ENCODE measurements around the gene SHROOM2. TPM values are rescaled to one million over a fixed set of nuclear protein-coding genes. Genes with fewer than 3 reads are reported as not detected.

Gene SHROOM2
- total RNA-seq, 1 experiment from 2014 or later = 13.9 TPM

DNA sequence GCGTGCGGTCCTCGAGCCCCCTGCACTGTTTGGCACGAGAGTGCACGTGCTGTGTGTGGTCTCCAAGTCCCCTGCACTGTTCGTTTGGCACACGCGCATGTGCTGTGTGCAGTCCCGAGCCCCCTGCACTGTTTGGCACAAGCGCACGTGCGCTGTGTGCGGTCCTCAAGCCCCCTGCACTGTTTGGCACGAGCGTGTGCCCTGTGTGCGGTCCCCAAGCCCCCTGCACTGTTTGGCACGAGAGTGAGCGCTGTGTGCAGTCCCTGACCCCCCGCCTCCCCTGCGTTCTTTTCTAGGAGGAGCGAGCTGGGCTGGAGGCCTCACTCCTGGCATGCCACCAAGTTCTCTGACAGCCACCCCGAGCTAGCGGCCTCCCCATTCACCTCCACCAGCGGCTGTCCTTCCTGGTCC, 104.5 kb downstream of the SHROOM2 start:
- no peak overlapping the region for H2BK15ac ChIP-seq (ENCODE audit: low read depth, low read length)
- no peak overlapping the region for H2BK20ac ChIP-seq (ENCODE audit: low read depth, low read length, poor library complexity, severe bottlenecking)
- H4K20me1 ChIP-seq (ENCODE audit: control insufficient read depth, insufficient read depth, insufficient read length) = no peaks in the 10 kb centered on the region
- no peaks in the 10 kb centered on the region for H3K79me2 ChIP-seq (ENCODE audit: insufficient read depth, low read length)
- Mint-ChIP-seq H3K4me3 (no peak overlapping the region), H3K27ac (no peak overlapping the region), H3K36me3 (ENCODE audit: insufficient read depth in 1 of 3, low read depth in 3 of 3) (peaks cover 19 to 29% (median 29%) of the 10 kb centered on the region in 3 experiments; a peak in 6 of 7 replicates), H3K9me3 (peaks cover 14 to 42% of the 10 kb centered on the region in 2 experiments), H3K27me3 (ENCODE audit: low read depth) (no peaks in the 10 kb centered on the region; the same call in none of the 2 replicates), H3K4me1 (peaks cover 4 to 6% of the 10 kb centered on the region in 2 experiments)
- no peak overlapping the region for H3K4ac ChIP-seq (ENCODE audit: low read depth, low read length)
- H3K14ac ChIP-seq (ENCODE audit: insufficient read depth, low read length) = no peak overlapping the region; the same call in 1 of the 2 replicates
- H3K27me3 ChIP-seq (ENCODE audit: insufficient read depth, low read length) = no peaks in the 10 kb centered on the region
- H2AFZ ChIP-seq (ENCODE audit: low read length) = no peak overlapping the region
- no peak overlapping the region for H3K23ac ChIP-seq (ENCODE audit: insufficient read length, low read depth, low read length)
- TF ChIP-seq, protein P1, sequence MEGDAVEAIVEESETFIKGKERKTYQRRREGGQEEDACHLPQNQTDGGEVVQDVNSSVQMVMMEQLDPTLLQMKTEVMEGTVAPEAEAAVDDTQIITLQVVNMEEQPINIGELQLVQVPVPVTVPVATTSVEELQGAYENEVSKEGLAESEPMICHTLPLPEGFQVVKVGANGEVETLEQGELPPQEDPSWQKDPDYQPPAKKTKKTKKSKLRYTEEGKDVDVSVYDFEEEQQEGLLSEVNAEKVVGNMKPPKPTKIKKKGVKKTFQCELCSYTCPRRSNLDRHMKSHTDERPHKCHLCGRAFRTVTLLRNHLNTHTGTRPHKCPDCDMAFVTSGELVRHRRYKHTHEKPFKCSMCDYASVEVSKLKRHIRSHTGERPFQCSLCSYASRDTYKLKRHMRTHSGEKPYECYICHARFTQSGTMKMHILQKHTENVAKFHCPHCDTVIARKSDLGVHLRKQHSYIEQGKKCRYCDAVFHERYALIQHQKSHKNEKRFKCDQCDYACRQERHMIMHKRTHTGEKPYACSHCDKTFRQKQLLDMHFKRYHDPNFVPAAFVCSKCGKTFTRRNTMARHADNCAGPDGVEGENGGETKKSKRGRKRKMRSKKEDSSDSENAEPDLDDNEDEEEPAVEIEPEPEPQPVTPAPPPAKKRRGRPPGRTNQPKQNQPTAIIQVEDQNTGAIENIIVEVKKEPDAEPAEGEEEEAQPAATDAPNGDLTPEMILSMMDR (conservative IDR thresholded peaks at IDR 0.05) = no peak
- no CpG with 5 or more reads among the region's 24 CpGs for WGBS (ENCODE audit: extremely low coverage, insufficient read length, low lambda C conversion rate)
- no peaks in the 10 kb centered on the region for H3K9me3 ChIP-seq (ENCODE audit: control insufficient read depth, low read depth, low read length)
- H3K18ac ChIP-seq (ENCODE audit: insufficient read length, low read depth, low read length) = no peak overlapping the region
- H2BK120ac ChIP-seq (ENCODE audit: low read depth, low read length, poor library complexity, severe bottlenecking) = no peak overlapping the region
- no peak overlapping the region for H3K4me2 ChIP-seq (ENCODE audit: insufficient read depth, insufficient read length, low read length)
- no peak overlapping the region for H2AK5ac ChIP-seq (ENCODE audit: insufficient read length, low read length)
- H3K9ac ChIP-seq (ENCODE audit: extremely low read depth, insufficient read length, low read length) = no peak overlapping the region
- no peaks in the 10 kb centered on the region for H3K4me1 ChIP-seq (ENCODE audit: insufficient read depth, low read length)
- H3K79me1 ChIP-seq (ENCODE audit: insufficient read depth, low read depth, low read length, poor library complexity, severe bottlenecking) = no peaks in the 10 kb centered on the region
- H3T11ph ChIP-seq (ENCODE audit: low read length) = no peak overlapping the region
- H4K8ac ChIP-seq (replicated peaks; ENCODE audit: insufficient read length, low read depth, low read length) = no peak overlapping the region
- H3K56ac ChIP-seq (ENCODE audit: insufficient read length, low read depth, low read length) = no peak overlapping the region
- H2BK5ac ChIP-seq (ENCODE audit: insufficient read length, low read length) = no peak overlapping the region
- H2BK12ac ChIP-seq (ENCODE audit: insufficient read length, low read depth, low read length) = no peak overlapping the region
- H4K5ac ChIP-seq (ENCODE audit: insufficient read length, low read depth, low read length) = no peak overlapping the region
- no peaks in the 10 kb centered on the region for H3K23me2 ChIP-seq (ENCODE audit: insufficient read length, low read depth, low read length, poor library complexity, severe bottlenecking)
- no peak for DNase-seq
- no peak overlapping the region for H3K27ac ChIP-seq (ENCODE audit: insufficient read length, low read depth, low read length)
- no peak overlapping the region for H4K91ac ChIP-seq (ENCODE audit: insufficient read length, low read depth, low read length)
